Uterus (tissue), 2 donors: ENCODE measurements around the gene KCNJ10.

Experiments used
- POLR2A ChIP-seq, 2 donors: fragments of 450-650 bp; IDR thresholded peaks; one replicate each; pipeline ENCODE4 v1.6.1; 2016; ENCODE audit warnings: antibody characterized with exemption in 2 of 2, mild to moderate bottlenecking in 1 of 2, moderate library complexity in 1 of 2
- TF ChIP-seq, protein P1 (sequence below), 4 experiments: fragments of 200-600 bp in 2 of 4; fragments of 450-650 bp in 2 of 4; sonication (generic) in 2 of 4; IDR thresholded peaks; one replicate each; pipeline ENCODE4 v1.5.1; 2016 to 2019; ENCODE audit warnings: antibody characterized with exemption in 4 of 4, mild to moderate bottlenecking in 2 of 4, moderate library complexity in 1 of 4

DNA sequence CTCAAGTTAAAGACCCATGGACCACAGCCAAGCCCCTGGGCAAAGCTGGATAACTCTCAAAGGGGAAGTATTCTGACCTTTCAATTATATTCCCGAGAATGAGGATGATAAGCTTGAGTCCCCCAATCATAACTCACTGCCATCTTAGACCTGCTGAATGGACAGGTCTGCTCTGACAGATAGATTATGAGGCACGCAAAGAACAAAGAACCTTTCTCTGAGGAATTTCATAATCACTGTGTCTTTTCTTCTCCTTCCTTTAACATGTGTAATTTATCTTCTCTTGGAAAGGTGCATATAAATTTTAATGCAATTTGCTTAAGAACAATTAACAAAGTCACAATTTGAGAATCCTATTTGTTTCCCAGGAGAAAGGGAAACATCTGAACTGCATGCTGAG is 60.2 kb downstream of the KCNJ10 start:
- no peak for TF ChIP-seq POLR2A (IDR thresholded peaks at IDR 0.05)
- TF ChIP-seq, protein P1, sequence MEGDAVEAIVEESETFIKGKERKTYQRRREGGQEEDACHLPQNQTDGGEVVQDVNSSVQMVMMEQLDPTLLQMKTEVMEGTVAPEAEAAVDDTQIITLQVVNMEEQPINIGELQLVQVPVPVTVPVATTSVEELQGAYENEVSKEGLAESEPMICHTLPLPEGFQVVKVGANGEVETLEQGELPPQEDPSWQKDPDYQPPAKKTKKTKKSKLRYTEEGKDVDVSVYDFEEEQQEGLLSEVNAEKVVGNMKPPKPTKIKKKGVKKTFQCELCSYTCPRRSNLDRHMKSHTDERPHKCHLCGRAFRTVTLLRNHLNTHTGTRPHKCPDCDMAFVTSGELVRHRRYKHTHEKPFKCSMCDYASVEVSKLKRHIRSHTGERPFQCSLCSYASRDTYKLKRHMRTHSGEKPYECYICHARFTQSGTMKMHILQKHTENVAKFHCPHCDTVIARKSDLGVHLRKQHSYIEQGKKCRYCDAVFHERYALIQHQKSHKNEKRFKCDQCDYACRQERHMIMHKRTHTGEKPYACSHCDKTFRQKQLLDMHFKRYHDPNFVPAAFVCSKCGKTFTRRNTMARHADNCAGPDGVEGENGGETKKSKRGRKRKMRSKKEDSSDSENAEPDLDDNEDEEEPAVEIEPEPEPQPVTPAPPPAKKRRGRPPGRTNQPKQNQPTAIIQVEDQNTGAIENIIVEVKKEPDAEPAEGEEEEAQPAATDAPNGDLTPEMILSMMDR (IDR thresholded peaks at IDR 0.05): no peak
